Upper lobe of left lung (tissue), 6 donors: ENCODE measurements around the gene GART. TPM values are rescaled to one million over a fixed set of nuclear protein-coding genes. Genes with fewer than 3 reads are reported as not detected.

ENCODE experiments used
- ATAC-seq, 2 donors: fragments of 200-7000 bp; cut with Tn5 transposase; one replicate each; pipeline ENCODE4 v1.9.1; 2022; ENCODE audit warnings: mild to moderate bottlenecking in 2 of 2, moderate library complexity in 2 of 2; ENCODE audit not compliant: low FRiP score in 2 of 2
- DNase-seq, 2 donors: peaks; one replicate each; pipeline ENCODE4 v3.0.0-alpha.2; 2019 to 2020
- H3K27ac ChIP-seq, 4 donors: fragments of 200-600 bp; sonication (generic); one replicate each; pipeline ENCODE4 v1.5.1; 2016 to 2019
- H3K27me3 ChIP-seq, 4 donors: fragments of 200-600 bp; sonication (generic); one replicate each; pipeline ENCODE4 v1.5.1; 2017 to 2019
- H3K36me3 ChIP-seq, 4 donors: fragments of 200-600 bp; sonication (generic); one replicate each; pipeline ENCODE4 v1.5.1; 2016 to 2019
- H3K4me1 ChIP-seq, 4 donors: fragments of 200-600 bp; sonication (generic); one replicate each; pipeline ENCODE4 v1.5.1; 2018 to 2019
- H3K4me3 ChIP-seq, 4 donors: fragments of 200-600 bp; sonication (generic); one replicate each; pipeline ENCODE4 v1.5.1; 2017 to 2019; ENCODE audit warnings: mild to moderate bottlenecking in 2 of 4, moderate library complexity in 1 of 4
- H3K9me3 ChIP-seq, 4 donors: fragments of 200-600 bp; sonication (generic); one replicate each; pipeline ENCODE4 v1.5.1; 2018 to 2019
- CTCF ChIP-seq, 6 experiments: fragments of 450-650 bp in 4 of 6; fragments of 200-600 bp in 2 of 6; sonication (generic) in 2 of 6; IDR thresholded peaks; one replicate each; pipeline ENCODE4 v1.5.1; 2016 to 2019; ENCODE audit warnings: antibody characterized with exemption in 6 of 6
- EP300 ChIP-seq, 4 donors: sonication (generic); formaldehyde crosslinking; IDR thresholded peaks; one replicate each; pipeline ENCODE4 v1.5.1; 2017; ENCODE audit warnings: antibody characterized with exemption in 4 of 4, control low read depth in 2 of 4
- POLR2A ChIP-seq, 4 donors: fragments of 450-650 bp; IDR thresholded peaks; one replicate each; pipeline ENCODE4 v1.5.1; 2016 to 2017; ENCODE audit warnings: antibody characterized with exemption in 4 of 4, mild to moderate bottlenecking in 2 of 4
- POLR2AphosphoS5 ChIP-seq, 2 donors: sonication (generic); formaldehyde crosslinking; IDR thresholded peaks; one replicate each; pipeline ENCODE4 v1.5.1; 2017; ENCODE audit warnings: antibody characterized with exemption in 2 of 2
- whole genome bisulfite sequencing, 2 donors: methylation state at CpG; one replicate each; pipeline ENCODE4 v1.1.5; 2017 to 2018; 5-methylcytosine and 5-hydroxymethylcytosine counted together
- total RNA-seq, 6 donors: library from RNA; depleted of rRNA in 4 of 6; stranded (reverse); fragments of >200 nt in 4 of 6; gene quantifications; one replicate each; pipeline versions ENCODE4 v1.1.0 to v1.2.1, GENCODE V29; 2016 to 2021
- donor health status: DM: no; HTN: no; CAD: no; lungs with moderate emphysema.
- donor health status: DM: no; HTN: yes; CAD: no; lungs with severe emphysema.

Gene GART
- total RNA-seq, 6 donors from 2014 or later, result 55.9 to 89.8 (median 64.3) TPM

GRCh38 chr21:33479679-33480480 is 62.0 kb downstream of the GART start, which contains the start of gene TMEM50B:
TMEM50B (minus strand) TSS chr21:33479974; CDS start chr21:33468885, 11,089 bp downstream.
- TF ChIP-seq POLR2AphosphoS5 (IDR thresholded peaks at IDR 0.05) (peak; percentile 87 to 98), POLR2A (IDR thresholded peaks at IDR 0.05) (peak; percentile 41 to 98 (median 86)), EP300 (IDR thresholded peaks at IDR 0.05) (peak in 1 of 4 donors; percentile 21), CTCF (IDR thresholded peaks at IDR 0.05) (peak; percentile 47 to 84 (median 66))
- DNase-seq, result peak; percentile 96 to 99
- no peaks in the 10 kb centered on the region for H3K9me3 ChIP-seq
- H3K4me1 ChIP-seq, result peaks cover 13 to 19% (median 16%) of the 10 kb centered on the region in 4 donors
- H3K27ac ChIP-seq, result peak within 1 kb of the TSS; percentile 93 to 98 (median 98)
- peak within 1 kb of the TSS; percentile 89 to 96 (median 92) for H3K4me3 ChIP-seq
- no peaks in the 10 kb centered on the region for H3K36me3 ChIP-seq
- H3K27me3 ChIP-seq, result no peaks in the 10 kb centered on the region
- ATAC-seq, result peak; percentile 98 to 99
- WGBS, 2 donors, result 0 to 1% methylated on average over 21 to 46 of the region's 93 CpGs

GRCh38 chr21:33478935-33479678 is 62.8 kb downstream of the GART start:
- 0 to 1% methylated on average over 24 to 46 of the region's 68 CpGs for WGBS, 2 donors
- TF ChIP-seq CTCF (IDR thresholded peaks at IDR 0.05) (peak in 2 of 6 experiments; percentile 13 to 31), POLR2A (IDR thresholded peaks at IDR 0.05) (no peak)
- Histone ChIP-seq H3K27me3 (no peaks in the 10 kb centered on the region), H3K36me3 (no peaks in the 10 kb centered on the region), H3K27ac (peak overlapping the region; percentile 93 to 98 (median 98)), H3K4me1 (peaks cover 13 to 19% (median 16%) of the 10 kb centered on the region in 4 donors), H3K4me3 (peak overlapping the region; percentile 89 to 96 (median 92)), H3K9me3 (no peaks in the 10 kb centered on the region)
- peak; percentile 0 to 52 for ATAC-seq
- peak; percentile 28 to 88 for DNase-seq

GRCh38 chr21:33478182-33478581 is 63.7 kb downstream of the GART start:
- 62 to 68% methylated on average over 9 of the region's 9 CpGs for WGBS, 2 donors
- Histone ChIP-seq H3K27me3 (no peaks in the 10 kb centered on the region), H3K36me3 (no peaks in the 10 kb centered on the region), H3K4me3 (peak overlapping the region in 3 of 4 donors; percentile 90 to 96 (median 93)), H3K9me3 (no peaks in the 10 kb centered on the region), H3K27ac (peak overlapping the region in 3 of 4 donors; percentile 97 to 98 (median 98)), H3K4me1 (peaks cover 13 to 19% (median 16%) of the 10 kb centered on the region in 4 donors)
- TF ChIP-seq CTCF (IDR thresholded peaks at IDR 0.05) (no peak), POLR2A (IDR thresholded peaks at IDR 0.05) (no peak), POLR2AphosphoS5 (IDR thresholded peaks at IDR 0.05) (no peak), EP300 (IDR thresholded peaks at IDR 0.05) (no peak)
- DNase-seq (no peak), ATAC-seq (no peak)

- no peaks in the 10 kb centered on the region for H3K9me3 ChIP-seq
- H3K4me3 ChIP-seq, result no peak overlapping the region
- no peaks in the 10 kb centered on the region for H3K27me3 ChIP-seq
- ATAC-seq (no peak), DNase-seq (no peak)
- H3K36me3 ChIP-seq, result no peaks in the 10 kb centered on the region
- no peak for TF ChIP-seq CTCF (IDR thresholded peaks at IDR 0.05)
- TF ChIP-seq POLR2A (IDR thresholded peaks at IDR 0.05), result no peak
- no peak for TF ChIP-seq POLR2AphosphoS5 (IDR thresholded peaks at IDR 0.05)
- TF ChIP-seq EP300 (IDR thresholded peaks at IDR 0.05), result no peak
- no peak overlapping the region for H3K27ac ChIP-seq
- 89 to 90% methylated on average over 7 of the region's 7 CpGs for WGBS, 2 donors
- H3K4me1 ChIP-seq, result peaks cover 13 to 19% (median 16%) of the 10 kb centered on the region in 4 donors
These were observed 64.9 kb downstream of the GART start for GRCh38 chr21:33477066-33477465.
